HG02870 (cell line): Measurements from ENCODE around the gene SAP30.
A peak's percentile ranks its signal among the peaks of the same experiment; 100 is the strongest.

Source experiments
- ATAC-seq: cut with Tn5 transposase; IDR thresholded peaks from one replicate; pipeline ENCODE4 v1.9.1; 2021; ENCODE audit warnings: mild to moderate bottlenecking, moderate library complexity; ENCODE audit not compliant: unreplicated experiment

SAP30 gene

GRCh38 chr4:173370477-173371291, at the start of gene SAP30:
SAP30 (plus strand) TSS chr4:173370954; CDS start chr4:173371183, 229 bp downstream.
- ATAC-seq, result peak; percentile 61

- ATAC-seq, result no peak
These were observed 45.6 kb upstream of the SAP30 start for GRCh38 chr4:173325007-173325736.

- no peak for ATAC-seq
These were observed 42.4 kb upstream of the SAP30 start for GRCh38 chr4:173328236-173328901.

GRCh38 chr4:173330590-173330989, 40.2 kb upstream of the SAP30 start:
- no peak for ATAC-seq

DNA sequence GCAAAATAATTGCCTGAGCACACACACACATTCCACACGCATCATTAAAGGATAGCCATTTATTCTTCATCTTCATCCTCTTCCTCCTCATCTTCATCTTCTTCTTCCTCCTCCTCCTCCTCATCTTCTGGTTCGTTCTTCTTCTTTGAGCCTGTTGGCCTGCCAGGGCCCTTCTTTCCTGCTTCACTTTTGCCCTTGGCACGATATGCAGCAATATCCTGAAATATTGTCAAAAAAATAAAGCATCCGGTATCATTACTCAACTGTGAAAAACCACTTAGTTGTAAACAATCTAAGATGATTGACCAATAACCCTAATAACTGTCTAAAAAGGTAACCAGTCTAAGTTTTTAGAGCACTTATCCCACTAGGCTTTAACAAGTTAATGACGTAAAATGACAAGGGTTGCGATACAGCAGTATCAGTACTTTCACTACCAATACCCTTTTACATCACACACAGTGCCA, 38.7 kb upstream of the SAP30 start:
- ATAC-seq, result no peak

DNA sequence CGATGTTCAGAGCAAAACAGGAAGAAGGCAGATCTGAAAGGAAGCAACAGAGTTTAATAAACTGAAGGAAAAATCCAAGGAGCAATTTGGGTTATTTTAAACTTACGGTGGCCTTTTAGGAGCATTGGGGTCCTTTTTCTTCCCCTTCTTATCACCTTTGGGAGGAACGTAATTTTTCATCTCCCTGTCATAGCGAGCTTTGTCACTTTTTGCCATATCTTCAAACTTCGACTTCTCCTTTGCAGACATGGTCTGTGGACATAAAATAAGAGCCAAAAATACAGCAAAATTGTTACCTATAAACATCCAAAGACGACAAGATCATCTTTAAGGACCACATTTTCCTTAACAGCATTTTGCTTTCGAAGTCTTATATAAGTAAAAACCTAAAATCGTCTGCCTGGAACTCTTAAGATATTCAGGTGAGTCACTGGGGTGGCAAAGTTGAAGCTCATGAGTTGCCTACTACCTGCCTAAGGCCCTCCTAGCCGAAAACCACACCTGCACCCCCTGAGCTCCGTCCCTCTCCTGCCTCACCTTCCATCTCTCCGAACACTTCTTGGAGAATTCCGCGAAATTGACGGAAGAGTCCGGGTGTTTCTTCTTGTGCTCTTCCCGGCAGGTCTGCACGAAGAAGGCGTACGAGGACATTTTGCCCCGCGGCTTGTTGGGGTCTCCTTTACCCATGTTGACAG, 37.6 kb upstream of the SAP30 start:
- ATAC-seq, result no peak

DNA sequence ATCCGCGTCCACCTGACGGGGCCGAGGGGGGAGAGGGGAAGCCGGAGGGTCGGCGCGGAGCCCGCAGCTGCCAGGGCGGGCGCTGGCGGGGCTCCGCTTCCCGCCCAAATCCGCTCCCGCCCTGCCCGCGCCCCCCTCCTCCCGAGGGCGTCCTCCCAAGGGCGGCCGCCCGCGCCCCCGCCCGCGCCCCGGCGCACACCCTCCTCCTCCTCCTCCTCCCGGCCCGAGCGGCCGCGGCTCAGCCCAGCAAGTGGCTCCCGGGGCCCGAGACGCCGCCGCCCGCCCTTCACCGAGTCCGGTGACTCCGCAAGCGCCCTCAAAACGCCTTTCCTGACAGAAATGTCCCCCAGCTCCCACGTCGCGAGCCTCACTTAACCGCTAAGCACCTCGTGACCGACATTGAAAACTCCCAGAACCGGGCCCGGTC, 37.1 kb upstream of the SAP30 start:
- ATAC-seq, result peak; percentile 0

DNA sequence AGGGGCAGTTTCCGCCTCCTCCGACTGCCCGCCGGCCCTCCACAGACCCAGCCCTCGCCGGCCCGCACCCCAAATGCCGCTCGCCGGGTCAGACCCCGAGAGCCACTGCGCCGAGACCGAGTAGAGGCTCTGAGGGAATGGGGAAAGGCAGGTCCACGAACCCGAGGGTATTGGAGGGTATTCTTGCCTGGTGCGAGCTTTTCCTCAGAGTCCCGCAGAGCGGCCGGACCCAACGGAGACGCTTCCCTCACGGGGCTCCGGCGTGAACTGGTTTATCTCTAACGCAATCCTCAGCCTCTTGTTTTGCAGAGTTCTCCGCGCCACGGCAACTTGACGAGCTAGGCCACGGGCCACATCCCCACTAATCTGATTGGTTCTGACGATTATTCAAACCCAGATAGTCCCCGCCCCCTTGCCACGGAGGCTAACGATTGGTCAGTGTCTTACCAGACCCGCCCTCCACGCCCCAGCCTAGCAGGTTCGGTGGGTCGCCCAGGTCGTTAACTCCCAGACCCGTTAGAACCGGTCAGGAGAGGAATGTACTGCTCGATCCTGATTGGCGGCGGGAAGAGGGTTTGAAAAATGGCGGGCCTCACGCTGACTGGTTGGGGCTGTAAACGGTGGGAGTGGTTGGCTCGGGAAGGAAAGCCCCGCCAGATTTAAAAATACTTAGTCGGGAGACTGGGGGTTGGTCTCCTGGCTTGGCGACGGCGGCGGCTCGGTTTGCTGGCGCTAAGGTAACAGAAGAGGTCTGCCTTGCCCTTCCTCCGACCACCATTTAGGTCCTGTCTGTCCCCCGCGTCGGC, 36.5 kb upstream of the SAP30 start, which contains the start of gene HMGB2:
TSS of gene HMGB2 (minus strand) at position 274 of the 806 bp plus-strand sequence. CDS start 709 bp downstream, outside the sequence.
- peak; percentile 86 for ATAC-seq

- ATAC-seq, result peak; percentile 32
These were observed 35.6 kb upstream of the SAP30 start for GRCh38 chr4:173334891-173335752.

DNA sequence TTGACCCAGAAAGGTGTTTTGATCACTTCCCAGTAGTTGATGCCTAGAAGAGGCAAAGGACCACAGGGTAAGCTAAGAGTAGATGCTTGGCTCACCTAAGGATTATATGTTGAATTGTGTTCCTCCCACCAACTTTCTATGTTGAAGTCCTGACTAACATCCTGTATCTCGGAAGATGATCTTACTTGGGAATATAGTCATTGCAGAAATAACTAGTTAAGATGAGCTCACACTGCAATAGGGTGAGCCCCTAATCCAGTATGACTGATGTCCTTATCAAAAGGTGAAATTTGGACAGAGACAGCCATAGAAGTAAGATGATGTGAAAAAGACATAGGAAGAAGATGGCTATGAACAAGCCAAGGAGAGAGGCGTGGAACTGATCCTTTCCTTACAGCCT, 33.3 kb upstream of the SAP30 start:
- ATAC-seq, result no peak

DNA sequence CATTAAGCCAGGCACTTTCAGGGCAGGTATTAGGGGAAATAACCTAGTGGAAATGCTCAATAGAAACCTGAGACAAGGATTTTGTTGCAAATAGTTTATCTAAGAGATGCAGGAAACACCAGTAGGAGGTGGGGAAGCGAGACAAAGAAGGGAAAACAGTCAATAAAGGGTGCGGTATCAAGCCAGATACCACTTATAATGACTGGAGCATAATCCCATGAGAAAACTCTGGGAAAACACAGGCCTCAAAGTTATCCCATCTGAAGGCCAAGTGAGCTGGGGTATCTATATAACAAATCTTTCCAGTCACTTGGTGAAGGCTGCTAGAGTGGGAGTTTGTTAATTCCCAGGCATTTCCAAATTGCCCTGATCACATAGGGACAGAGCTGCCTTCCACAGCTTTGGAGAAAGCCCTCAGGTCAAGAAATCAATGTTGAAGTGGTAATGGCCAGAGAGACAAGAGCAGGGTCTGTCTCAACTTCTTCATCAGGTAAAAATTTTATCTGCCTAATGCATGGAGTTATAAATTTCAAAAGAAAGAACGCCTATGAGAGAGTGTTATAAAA, 26.8 kb upstream of the SAP30 start:
- no peak for ATAC-seq

DNA sequence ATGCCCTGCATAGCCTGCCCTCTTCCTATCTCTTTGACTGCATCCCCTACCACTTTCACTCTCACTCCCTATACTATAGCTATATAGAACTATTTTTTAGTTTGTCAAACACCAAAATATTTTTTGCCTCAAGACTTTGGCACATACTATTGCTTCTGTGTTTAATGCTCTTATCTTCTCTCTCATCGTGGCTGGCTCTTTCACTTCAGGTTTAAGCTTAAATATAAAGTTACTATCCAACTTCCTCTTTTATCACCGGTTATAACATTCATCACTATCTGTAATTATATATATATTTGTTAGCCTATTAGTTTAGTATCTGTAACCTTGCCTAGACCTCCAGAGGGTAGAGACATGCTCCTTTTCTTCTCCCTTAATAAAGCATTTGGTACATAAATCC, 25.1 kb upstream of the SAP30 start:
- ATAC-seq, result peak; percentile 56

GRCh38 chr4:173346074-173346473, 24.7 kb upstream of the SAP30 start:
- no peak for ATAC-seq

DNA sequence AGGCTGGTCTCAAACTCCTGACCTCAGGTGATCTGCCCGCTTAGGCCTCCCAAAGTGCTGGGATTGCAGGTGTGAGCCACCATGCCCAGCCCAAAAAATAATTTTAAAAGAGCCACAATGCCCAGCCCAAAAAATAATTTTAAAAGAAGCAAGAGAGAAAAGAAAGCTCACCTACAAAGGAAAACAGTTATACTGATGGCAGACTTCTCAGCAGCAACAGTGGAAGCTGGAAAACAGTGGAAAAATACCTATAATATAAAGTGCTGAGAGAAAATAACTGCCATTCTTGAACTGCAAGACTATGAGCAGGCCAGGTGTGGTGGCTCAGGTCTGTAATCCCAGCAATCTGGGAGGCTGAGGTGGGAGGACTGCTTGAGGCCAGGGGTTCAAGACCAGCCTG, 23.3 kb upstream of the SAP30 start:
- ATAC-seq, result no peak

DNA sequence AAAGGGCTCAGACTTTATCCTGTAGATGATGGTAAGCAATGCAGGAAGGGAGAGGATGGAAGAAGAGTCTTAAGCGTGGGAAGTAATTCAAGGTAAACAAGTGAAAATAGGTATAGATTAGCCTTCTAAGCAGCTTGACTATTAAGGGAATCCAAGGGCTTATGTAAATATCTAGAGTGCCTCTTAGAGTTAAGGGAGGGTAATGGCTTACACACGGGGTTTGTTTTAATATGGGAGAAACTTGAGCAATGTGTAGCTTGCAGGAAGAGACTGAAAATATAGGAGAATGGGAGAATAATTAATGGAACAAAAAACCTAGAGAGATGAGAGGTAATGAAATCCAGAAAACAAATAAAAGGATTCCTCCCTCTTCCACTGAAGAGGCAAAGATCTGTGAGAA, 12.8 kb upstream of the SAP30 start:
- ATAC-seq, result no peak

GRCh38 chr4:173360587-173361221, 10.1 kb upstream of the SAP30 start:
- no peak for ATAC-seq

- no peak for ATAC-seq
These were observed 8.1 kb upstream of the SAP30 start for GRCh38 chr4:173362666-173363065.

GRCh38 chr4:173365359-173365996, 5.3 kb upstream of the SAP30 start:
- no peak for ATAC-seq
